ENCODE results near the gene ERGIC3.

Gene ERGIC3

DNA sequence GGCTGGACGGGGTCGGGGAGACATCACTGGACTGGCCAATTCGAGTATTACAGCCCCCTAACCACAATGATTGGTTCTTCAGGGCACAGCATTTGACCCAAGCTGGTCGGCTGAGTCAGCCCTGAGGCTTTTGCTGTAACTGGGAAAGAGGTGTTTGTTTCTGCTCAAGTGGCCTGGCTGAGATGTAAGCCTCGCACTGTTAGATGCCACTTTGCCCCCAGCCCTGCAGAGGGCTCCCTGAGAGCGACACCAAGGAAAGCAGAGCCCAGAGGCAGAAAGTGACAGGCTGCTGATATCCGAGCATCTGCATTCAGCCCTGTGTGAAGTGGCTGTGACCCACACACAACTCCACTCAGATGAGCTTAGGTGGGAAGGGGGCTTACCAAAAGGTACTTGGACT, 19.4 kb downstream of the ERGIC3 start:
- CTCF ChIA-PET = no interaction called here
- H3K4me3 Mint-ChIP-seq = no peak overlapping the region
- no peaks in the 10 kb centered on the region for H3K9me3 Mint-ChIP-seq
- no peaks in the 10 kb centered on the region for H3K36me3 Mint-ChIP-seq
- H3K4me1 Mint-ChIP-seq = no peaks in the 10 kb centered on the region
- DNase-seq = peak; percentile 32
- H3K27me3 Mint-ChIP-seq = peaks cover 7% of the 10 kb centered on the region
- no peak overlapping the region for H3K27ac Mint-ChIP-seq

DNA sequence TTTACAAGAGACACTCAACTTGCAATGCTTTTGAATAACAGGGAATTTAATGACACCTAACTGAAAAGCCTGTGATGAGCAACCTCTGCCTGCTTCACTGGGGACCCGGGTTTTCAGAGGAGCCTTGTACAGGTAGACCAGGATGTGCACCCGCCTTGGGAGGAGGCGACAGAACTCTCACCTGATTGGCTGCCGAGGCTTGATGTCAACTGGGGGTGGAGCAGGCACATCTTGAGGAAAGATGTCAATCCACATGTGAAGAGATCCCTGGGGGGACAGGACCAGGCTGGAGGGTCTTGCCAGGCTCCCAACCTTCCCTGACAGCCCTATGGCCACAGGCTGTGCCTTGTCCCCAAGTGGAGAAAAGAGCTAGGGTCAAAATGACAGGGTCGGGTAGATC, 19.8 kb downstream of the ERGIC3 start:
- H3K27ac Mint-ChIP-seq = no peak overlapping the region
- CTCF ChIA-PET = no interaction called here
- no peaks in the 10 kb centered on the region for H3K9me3 Mint-ChIP-seq
- H3K4me3 Mint-ChIP-seq = no peak overlapping the region
- no peak for DNase-seq
- H3K4me1 Mint-ChIP-seq = no peaks in the 10 kb centered on the region
- H3K27me3 Mint-ChIP-seq = peaks cover 7% of the 10 kb centered on the region
- no peaks in the 10 kb centered on the region for H3K36me3 Mint-ChIP-seq

DNA sequence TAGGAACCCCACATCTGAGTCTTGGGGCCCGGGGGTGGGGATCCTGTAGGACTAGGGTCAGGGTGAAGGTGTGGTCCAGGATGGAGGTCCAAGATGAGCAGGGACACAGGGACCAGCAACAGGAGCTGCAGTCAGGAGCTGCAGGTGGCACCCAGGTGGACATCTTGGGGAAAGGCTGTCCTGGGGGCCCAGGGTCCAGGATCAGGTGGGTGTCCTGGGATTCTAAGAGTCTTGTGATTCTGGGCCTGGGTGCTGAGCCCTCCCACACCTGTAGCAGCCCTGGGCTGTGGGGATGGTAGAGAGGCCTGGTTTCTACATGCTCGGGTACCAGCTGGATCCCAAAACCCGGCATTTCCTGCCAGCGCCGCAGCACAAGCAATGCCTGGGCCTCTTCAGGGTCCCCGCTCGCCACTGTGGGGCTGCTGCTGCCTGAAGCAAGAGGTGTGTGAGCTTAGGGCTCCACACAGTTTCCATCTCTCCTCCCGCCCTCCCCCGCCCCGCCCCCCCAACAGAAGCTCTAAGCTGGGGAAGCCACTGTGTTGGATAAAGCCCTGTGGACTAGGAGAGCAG, 20.7 kb downstream of the ERGIC3 start:
- Mint-ChIP-seq H3K4me1 (no peaks in the 10 kb centered on the region), H3K36me3 (no peaks in the 10 kb centered on the region), H3K9me3 (no peaks in the 10 kb centered on the region), H3K27me3 (peaks cover 14% of the 10 kb centered on the region), H3K4me3 (no peak overlapping the region), H3K27ac (no peak overlapping the region)
- CTCF ChIA-PET = no interaction called here
- DNase-seq = no peak

DNA sequence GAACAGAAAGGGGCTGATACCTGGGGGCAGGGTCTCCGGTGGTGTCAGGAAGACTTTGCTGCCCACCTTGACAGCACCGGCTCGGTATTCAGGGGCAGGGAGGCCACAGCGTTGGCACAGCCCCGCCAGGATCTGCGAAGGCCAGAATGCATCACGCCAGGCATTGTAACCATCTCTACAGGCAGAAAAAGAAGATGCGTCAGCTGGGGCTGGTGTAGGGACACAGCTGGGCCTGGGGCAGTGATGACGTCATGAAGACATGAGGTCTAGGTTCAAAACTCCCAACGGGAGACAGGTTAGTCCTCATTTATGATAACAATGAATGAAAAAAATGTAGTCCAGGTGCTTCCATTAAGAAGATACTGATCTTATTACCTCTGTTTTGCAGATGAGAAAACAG, 22.0 kb downstream of the ERGIC3 start:
- H3K4me1 Mint-ChIP-seq = no peaks in the 10 kb centered on the region
- no peak overlapping the region for H3K4me3 Mint-ChIP-seq
- CTCF ChIA-PET = interaction anchor here (0.8 kb wide), 1 partner anchor 429 kb away, joined by 3 read pairs; no protein-coding TSS in a partner anchor
- H3K27ac Mint-ChIP-seq = no peak overlapping the region
- no peaks in the 10 kb centered on the region for H3K9me3 Mint-ChIP-seq
- H3K27me3 Mint-ChIP-seq = peaks cover 14% of the 10 kb centered on the region
- DNase-seq = no peak
- H3K36me3 Mint-ChIP-seq = no peaks in the 10 kb centered on the region

DNA sequence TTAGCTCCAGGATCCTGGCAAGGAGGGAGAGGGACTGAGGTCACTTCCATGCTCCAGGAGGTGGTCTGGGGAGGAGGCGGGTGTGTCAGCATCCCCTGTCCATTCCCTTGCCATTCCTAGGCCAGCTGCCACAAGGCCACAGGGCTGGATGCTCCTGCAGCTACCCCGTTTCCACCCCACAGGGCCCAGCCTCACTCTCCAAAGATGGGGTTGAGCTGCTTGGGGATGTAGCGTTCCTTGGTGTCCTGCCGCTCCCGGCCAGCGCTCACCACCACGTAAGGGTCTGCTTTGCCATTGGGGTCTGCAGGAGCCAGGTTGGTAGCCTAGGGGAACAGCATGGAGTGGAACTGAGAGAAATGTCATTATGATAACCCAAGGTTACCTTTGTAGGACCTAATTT, 23.0 kb downstream of the ERGIC3 start:
- no peak overlapping the region for H3K4me3 Mint-ChIP-seq
- no peaks in the 10 kb centered on the region for H3K4me1 Mint-ChIP-seq
- CTCF ChIA-PET = interaction anchor here (0.8 kb wide), 1 partner anchor 428 kb away, joined by 3 read pairs; no protein-coding TSS in a partner anchor
- H3K9me3 Mint-ChIP-seq = no peaks in the 10 kb centered on the region
- no peak for DNase-seq
- H3K27ac Mint-ChIP-seq = no peak overlapping the region
- H3K27me3 Mint-ChIP-seq = peaks cover 14% of the 10 kb centered on the region
- no peaks in the 10 kb centered on the region for H3K36me3 Mint-ChIP-seq

DNA sequence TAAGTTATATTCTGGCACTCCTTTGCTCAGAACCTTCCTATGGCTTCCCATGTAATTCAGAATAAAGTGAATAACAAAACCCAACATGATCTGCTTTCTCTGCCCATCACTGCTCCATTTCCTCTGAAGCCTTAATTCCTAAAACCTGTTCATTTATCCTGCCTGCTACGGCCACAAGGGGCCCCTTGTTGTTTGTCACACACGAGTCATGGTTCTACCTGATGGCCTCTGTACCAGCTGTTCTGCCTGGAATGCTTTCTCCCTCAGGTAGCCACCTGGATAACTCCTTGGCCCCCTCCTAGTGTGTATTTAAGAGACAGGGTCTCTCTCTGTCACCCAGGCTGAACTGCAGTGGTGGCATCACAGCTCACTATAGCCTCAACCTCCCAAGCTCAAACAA, 26.8 kb downstream of the ERGIC3 start:
- H3K4me3 Mint-ChIP-seq = no peak overlapping the region
- no peak overlapping the region for H3K27ac Mint-ChIP-seq
- H3K4me1 Mint-ChIP-seq = no peaks in the 10 kb centered on the region
- peaks cover 2% of the 10 kb centered on the region for H3K36me3 Mint-ChIP-seq
- H3K9me3 Mint-ChIP-seq = peaks cover 5% of the 10 kb centered on the region
- H3K27me3 Mint-ChIP-seq = peaks cover 14% of the 10 kb centered on the region
- CTCF ChIA-PET = interaction anchor here (1.1 kb wide), 1 partner anchor 424 kb away, joined by 3 read pairs; no protein-coding TSS in a partner anchor
- peak; percentile 31 for DNase-seq

DNA sequence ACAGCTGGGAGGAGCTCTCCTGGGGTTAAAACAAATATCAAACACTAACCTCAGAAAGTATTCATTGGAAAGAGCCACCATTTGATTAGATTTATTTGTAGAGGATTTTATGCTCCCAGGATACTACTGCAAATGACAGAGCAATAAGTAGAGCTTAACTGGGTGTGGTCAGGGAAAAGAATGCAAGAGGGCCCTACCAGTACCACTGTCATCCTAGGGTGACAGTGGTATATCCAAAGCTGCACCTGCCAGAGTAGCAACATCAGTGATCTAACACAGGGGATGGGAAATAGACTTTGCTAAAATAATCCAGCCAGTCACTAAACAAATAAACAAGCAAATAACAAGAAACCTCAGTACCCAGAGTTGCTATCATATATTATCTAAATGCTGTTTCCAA, 29.7 kb downstream of the ERGIC3 start:
- H3K9me3 Mint-ChIP-seq = peaks cover 5% of the 10 kb centered on the region
- peaks cover 12% of the 10 kb centered on the region for H3K27me3 Mint-ChIP-seq
- no peak overlapping the region for H3K4me3 Mint-ChIP-seq
- DNase-seq = no peak
- H3K27ac Mint-ChIP-seq = no peak overlapping the region
- no peaks in the 10 kb centered on the region for H3K4me1 Mint-ChIP-seq
- CTCF ChIA-PET = no interaction called here
- H3K36me3 Mint-ChIP-seq = peaks cover 2% of the 10 kb centered on the region

DNA sequence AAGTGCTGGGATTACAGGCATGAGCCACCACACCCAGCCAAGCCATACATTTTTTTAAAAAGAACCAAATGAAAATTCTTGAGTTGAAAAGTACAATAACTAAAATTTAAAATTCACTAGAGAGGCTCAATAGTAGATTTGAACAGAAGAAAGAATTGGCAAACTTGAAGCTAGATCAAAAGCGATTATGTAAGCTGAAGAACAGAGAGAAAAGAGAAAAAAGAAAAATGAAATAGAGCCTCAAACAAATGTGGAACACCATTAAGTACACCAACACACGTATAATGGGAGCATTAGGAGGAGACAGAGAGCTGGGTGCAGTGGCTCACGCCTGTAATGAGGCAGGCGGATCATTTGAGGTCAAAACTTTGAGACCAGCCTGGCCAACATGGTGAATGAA, 31.0 kb downstream of the ERGIC3 start:
- peaks cover 2% of the 10 kb centered on the region for H3K36me3 Mint-ChIP-seq
- H3K9me3 Mint-ChIP-seq = peaks cover 5% of the 10 kb centered on the region
- DNase-seq = no peak
- H3K4me3 Mint-ChIP-seq = no peak overlapping the region
- CTCF ChIA-PET = interaction anchor here (0.6 kb wide), 1 partner anchor 1640 kb away, joined by 4 read pairs; no protein-coding TSS in a partner anchor
- peaks cover 10% of the 10 kb centered on the region for H3K27me3 Mint-ChIP-seq
- no peaks in the 10 kb centered on the region for H3K4me1 Mint-ChIP-seq
- no peak overlapping the region for H3K27ac Mint-ChIP-seq

DNA sequence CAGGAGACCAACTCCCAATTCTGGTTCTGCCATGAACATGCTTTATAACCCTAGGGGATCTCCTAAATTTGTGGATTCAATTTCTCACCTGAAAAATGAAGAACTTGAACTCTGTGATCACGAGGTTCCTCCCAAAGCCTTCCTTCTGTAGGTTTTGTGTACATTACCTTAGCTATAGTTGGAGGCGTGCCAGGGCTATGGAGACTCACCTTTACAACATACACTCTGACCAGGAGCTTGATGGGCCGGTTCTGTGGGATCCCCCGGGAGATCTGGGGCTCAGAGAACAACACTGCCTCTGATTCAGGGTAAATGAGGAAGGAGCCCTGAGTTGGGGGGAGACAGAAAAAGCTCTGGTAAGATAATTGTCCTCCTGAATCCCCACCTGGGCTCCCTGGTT, 34.1 kb downstream of the ERGIC3 start:
- Mint-ChIP-seq H3K36me3 (peaks cover 2% of the 10 kb centered on the region), H3K27ac (no peak overlapping the region), H3K4me3 (no peak overlapping the region), H3K4me1 (no peaks in the 10 kb centered on the region), H3K9me3 (peaks cover 5% of the 10 kb centered on the region), H3K27me3 (peaks cover 22% of the 10 kb centered on the region)
- CTCF ChIA-PET = no interaction called here
- DNase-seq = no peak

DNA sequence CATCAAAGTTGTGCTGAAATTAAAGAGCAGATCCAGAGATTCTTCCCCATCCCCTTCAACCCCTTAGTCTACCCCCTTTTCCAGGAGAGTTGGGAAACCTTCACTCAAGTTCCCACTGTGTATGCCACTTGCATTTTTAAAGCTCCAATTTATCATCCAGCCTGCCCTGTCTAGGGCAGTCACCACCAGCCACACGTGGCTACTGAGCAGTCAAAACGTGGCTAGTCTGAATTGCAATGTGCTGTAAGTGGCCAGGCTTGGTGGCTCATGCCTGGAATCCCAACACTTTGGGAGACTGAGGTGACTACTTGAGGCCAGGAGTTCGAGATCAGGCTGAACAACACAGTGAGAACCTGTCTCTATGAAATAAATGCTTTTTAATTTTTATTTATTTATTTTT, 34.9 kb downstream of the ERGIC3 start:
- H3K4me1 Mint-ChIP-seq = no peaks in the 10 kb centered on the region
- H3K27ac Mint-ChIP-seq = no peak overlapping the region
- peaks cover 24% of the 10 kb centered on the region for H3K27me3 Mint-ChIP-seq
- peaks cover 5% of the 10 kb centered on the region for H3K9me3 Mint-ChIP-seq
- no peak overlapping the region for H3K4me3 Mint-ChIP-seq
- peaks cover 2% of the 10 kb centered on the region for H3K36me3 Mint-ChIP-seq
- DNase-seq = no peak
- CTCF ChIA-PET = no interaction called here

DNA sequence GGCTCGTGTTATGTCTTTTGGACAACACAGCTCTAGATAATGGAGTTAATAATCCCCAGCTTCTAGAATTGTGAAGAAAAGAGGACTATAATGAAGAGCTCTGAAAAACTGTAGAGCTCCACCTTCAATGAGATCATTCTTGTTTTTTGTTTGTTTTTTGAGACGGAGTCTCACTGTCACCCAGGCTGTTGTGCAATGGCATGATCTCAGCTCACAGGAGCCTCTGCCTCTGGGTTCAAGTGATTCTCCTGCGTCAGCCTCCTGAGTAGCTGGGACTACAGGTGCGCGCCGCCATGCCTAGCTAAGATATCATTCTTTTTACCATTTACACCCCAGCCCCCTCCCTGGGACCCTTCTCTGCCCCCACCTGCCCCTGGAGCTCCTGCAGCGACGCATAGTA, 36.6 kb downstream of the ERGIC3 start:
- Mint-ChIP-seq H3K4me3 (no peak overlapping the region), H3K4me1 (no peaks in the 10 kb centered on the region), H3K27ac (no peak overlapping the region), H3K9me3 (no peaks in the 10 kb centered on the region), H3K36me3 (no peaks in the 10 kb centered on the region), H3K27me3 (peaks cover 31% of the 10 kb centered on the region)
- CTCF ChIA-PET = no interaction called here
- no peak for DNase-seq

DNA sequence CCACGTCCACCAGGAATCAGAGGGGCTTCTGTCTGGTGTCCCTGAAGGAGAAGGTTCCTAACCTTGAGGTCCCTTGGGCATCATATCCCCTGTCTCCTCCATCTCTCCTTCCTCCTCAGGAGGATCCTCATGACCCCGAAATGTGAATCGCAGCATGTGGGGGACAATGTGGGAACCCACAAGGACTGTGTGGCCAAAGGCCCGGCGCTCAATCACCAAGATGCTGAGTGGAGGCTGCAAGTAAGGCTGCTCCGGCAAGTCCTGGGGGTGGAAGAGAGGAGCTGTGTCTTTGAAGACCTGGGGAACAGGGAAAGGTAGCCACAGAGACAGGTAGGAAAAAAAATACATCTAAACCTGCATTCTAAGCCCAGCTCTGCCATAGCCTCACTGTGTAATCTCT, 37.3 kb downstream of the ERGIC3 start:
- Mint-ChIP-seq H3K4me1 (no peaks in the 10 kb centered on the region), H3K36me3 (no peaks in the 10 kb centered on the region), H3K4me3 (no peak overlapping the region), H3K27me3 (peaks cover 31% of the 10 kb centered on the region), H3K27ac (no peak overlapping the region), H3K9me3 (no peaks in the 10 kb centered on the region)
- DNase-seq = no peak
- CTCF ChIA-PET = no interaction called here

DNA sequence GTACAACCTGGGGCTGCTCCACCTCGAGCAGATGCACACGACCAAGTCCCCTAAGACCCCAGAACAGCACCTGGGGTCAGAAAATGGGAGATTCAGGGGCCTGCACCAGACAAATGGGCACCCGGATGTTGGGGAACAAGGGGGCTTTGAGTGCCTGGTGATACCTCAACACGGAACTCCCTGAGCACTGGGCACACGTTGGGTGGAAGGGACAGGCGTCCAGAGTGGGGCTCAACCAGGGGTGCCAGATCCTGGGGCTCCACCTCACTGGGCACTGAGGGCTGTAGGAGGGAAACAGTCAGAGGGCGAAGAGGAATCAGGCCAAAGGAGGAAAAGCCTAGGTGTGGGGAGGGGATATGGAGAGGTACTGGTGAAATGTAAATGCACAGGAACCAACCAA, 40.3 kb downstream of the ERGIC3 start:
- DNase-seq = no peak
- Mint-ChIP-seq H3K4me3 (no peak overlapping the region), H3K9me3 (no peaks in the 10 kb centered on the region), H3K4me1 (no peaks in the 10 kb centered on the region), H3K27me3 (peaks cover 25% of the 10 kb centered on the region), H3K36me3 (no peaks in the 10 kb centered on the region), H3K27ac (no peak overlapping the region)
- CTCF ChIA-PET = no interaction called here

DNA sequence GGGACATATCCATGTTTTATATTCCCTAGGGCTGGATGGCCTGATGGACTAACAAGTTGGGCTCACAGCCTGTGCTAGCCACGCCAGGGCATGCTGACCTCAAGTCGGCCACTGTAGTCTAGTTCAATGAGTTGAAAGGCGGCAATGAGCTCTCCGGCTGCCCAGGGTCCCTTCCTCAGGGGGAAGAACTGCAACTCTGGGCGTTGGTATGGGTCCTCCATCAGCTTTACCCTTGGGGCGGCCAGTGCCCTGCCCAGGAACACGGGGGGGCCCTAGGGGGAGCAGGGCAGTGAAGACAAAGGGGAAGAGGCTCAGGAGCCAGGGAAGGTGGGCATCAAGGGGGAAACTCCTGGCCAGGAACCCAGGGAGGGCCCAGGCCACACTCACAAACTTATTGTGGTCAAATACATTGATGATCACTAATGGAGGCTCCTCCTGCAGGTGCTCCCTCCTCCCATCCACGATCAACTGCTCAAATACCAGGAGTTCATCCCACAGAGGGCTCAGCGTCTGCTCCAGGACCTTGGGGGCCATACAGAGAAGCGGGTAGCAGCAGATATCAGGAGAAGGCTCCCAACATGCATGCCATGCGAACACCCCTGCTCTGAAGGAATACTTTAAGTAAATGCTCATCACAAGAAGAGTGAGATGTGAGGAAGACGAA, 41.0 kb downstream of the ERGIC3 start:
- DNase-seq = no peak
- CTCF ChIA-PET = no interaction called here

More for the DNA sequence above, 41.0 kb downstream of the ERGIC3 start:
- H3K4me3 Mint-ChIP-seq = no peak overlapping the region
- no peaks in the 10 kb centered on the region for H3K4me1 Mint-ChIP-seq
- H3K27ac Mint-ChIP-seq = no peak overlapping the region
- no peaks in the 10 kb centered on the region for H3K36me3 Mint-ChIP-seq
- no peaks in the 10 kb centered on the region for H3K9me3 Mint-ChIP-seq
- peaks cover 25% of the 10 kb centered on the region for H3K27me3 Mint-ChIP-seq

All from activated naive CD4-positive, alpha-beta T cell treated with anti-CD3 and anti-CD28 coated beads, Interleukin-2, amount 10 ng/mL, durations not matched to agents 7 days and 5 days (primary cell).